IPS-15b (cell line): ENCODE measurements around the gene ATP8B3.

ENCODE experiments used
- H3K27me3 ChIP-seq: one replicate; pipeline ENCODE4 v1.6.1; 2013; ENCODE audit warnings: low read length; ENCODE audit not compliant: control insufficient read depth, insufficient read depth
- H3K36me3 ChIP-seq: one replicate; pipeline ENCODE4 v1.6.1; 2013; ENCODE audit warnings: low read length; ENCODE audit not compliant: control insufficient read depth, insufficient read depth
- H3K4me1 ChIP-seq: one replicate; pipeline ENCODE4 v1.6.1; 2013; ENCODE audit warnings: mild to moderate bottlenecking, low read length; ENCODE audit not compliant: control insufficient read depth, insufficient read depth
- H3K4me3 ChIP-seq: one replicate; pipeline ENCODE4 v1.5.1; 2013; ENCODE audit warnings: low read depth, low read length
- H3K9ac ChIP-seq: one replicate; pipeline ENCODE4 v1.6.1; 2013; ENCODE audit warnings: low read depth, mild to moderate bottlenecking, low read length
- H3K9me3 ChIP-seq: one replicate; pipeline ENCODE4 v1.6.1; 2013; ENCODE audit warnings: mild to moderate bottlenecking, low read length; ENCODE audit not compliant: control insufficient read depth, insufficient read depth

The ATP8B3 gene

DNA sequence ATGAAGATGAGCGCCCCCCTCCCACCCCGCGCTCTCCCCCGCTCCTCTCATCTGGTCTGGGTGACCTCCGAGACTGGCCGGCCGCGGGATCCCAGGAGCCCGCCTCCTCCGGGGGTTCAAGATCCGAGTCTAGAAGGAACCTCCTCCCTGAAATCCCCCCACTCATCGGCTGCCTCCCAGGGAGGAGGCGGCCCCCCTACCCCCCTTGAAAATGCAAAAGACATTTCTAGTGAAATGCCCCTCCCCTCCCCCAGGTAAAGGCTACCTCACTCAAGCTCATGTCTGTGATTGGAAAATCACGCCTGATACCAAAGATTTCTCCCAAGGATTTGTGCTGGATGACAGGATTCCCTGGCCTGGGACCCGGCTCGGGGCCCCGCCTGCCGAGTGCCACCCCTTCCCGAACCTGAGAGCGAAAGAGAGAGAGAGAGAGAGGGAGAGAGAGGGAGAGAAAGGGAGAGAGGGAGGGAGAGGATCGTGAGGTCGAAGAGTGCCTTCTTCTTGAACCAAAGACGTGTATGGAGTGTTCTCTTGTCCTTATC is 35.4 kb downstream of the ATP8B3 start:
- H3K9ac ChIP-seq, result no peak overlapping the region
- peaks cover 76% of the 10 kb centered on the region for H3K27me3 ChIP-seq
- peak overlapping the region; percentile 24 for H3K4me3 ChIP-seq
- H3K4me1 ChIP-seq, result no peaks in the 10 kb centered on the region
- no peaks in the 10 kb centered on the region for H3K9me3 ChIP-seq
- H3K36me3 ChIP-seq, result no peaks in the 10 kb centered on the region

DNA sequence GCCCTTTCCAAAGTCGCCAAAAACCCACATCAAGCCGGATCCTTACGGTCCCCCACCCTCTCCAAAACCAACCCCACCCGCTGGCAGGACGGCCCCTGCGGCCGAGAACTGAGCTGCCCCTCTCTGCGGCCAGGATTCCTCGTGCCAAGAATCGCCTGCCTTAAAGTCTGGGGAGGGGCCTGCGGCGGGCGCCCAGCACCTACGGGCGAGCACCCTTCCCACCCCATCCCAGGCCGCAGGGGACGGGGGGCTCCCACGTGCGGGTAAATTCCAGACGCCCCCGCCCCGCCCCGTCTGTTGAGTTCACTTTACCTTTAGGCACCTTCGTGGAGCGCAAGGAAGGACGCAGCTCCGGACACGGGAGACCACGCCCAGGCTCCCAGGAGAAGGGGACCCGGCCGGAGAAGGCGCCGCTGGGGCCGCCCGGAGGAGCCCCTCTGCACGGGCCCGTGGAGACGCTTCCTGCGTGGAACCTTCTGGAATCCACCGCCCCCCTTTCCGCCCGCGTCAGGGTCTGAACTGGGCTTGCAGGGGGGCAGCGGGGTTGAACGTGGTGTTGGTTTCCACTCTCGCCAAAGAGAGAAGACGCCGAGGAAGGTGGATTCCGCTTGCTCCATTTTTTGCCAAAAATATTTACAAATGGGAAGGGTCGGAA is 36.0 kb downstream of the ATP8B3 start:
- peaks cover 81% of the 10 kb centered on the region for H3K27me3 ChIP-seq
- no peaks in the 10 kb centered on the region for H3K4me1 ChIP-seq
- no peak overlapping the region for H3K9ac ChIP-seq
- H3K4me3 ChIP-seq, result peak overlapping the region; percentile 32
- H3K36me3 ChIP-seq, result no peaks in the 10 kb centered on the region
- H3K9me3 ChIP-seq, result no peaks in the 10 kb centered on the region

DNA sequence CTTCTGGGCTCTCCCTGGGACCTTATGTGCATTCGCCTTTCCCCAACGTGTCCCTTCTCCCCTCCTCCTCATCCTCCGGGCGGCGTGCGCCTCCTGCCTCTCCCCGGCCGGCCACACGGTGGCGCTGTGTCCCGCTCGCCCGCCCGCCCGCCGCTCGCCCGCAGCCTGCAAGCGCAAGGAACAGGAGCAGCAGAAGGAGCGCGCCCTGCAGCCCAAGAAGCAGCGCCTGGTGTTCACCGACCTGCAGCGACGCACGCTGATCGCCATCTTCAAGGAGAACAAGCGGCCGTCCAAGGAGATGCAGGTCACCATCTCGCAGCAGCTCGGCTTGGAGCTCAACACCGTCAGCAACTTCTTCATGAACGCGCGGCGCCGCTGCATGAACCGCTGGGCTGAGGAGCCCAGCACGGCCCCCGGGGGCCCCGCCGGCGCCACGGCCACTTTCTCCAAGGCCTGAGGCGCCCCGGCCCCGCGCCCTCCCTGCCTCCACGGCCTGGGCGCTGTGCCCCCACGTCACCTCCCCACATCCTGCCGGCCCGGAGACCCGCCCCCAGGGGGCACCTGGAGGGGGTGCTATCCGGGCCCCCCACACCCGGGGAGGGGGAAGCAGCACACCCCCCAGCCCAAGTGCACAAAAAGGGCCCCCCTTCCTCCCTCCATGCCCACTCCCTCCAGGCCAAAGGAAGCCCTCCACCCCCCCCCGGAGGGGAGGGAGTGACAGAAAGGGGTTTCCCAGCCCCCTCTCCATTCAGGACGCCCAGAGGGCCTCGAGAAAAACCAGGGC is 36.9 kb downstream of the ATP8B3 start:
- H3K4me3 ChIP-seq, result peak overlapping the region; percentile 53
- no peaks in the 10 kb centered on the region for H3K9me3 ChIP-seq
- H3K36me3 ChIP-seq, result no peaks in the 10 kb centered on the region
- H3K27me3 ChIP-seq, result peaks cover 75% of the 10 kb centered on the region
- no peak overlapping the region for H3K9ac ChIP-seq
- H3K4me1 ChIP-seq, result no peaks in the 10 kb centered on the region

DNA sequence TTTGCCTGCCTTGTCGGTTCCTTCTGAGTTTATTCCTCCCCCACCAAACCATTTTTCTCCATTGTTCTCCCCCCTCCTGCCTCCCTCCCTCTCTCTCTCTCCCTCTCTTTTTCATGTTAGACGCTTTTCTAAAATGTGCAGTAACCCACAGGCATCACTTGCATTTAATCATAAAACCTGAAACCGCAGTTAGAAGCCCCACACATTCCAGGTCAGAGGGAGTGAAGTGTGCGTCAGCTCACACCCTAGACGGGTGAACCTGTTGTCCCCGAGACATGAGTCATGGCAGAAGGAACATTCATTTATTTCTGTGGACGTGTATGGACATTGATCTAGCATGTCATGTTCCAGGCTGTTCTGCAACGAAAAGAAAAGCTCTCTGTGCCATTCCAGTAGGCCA is 38.9 kb downstream of the ATP8B3 start:
- Histone ChIP-seq H3K4me3 (no peak overlapping the region), H3K27me3 (peaks cover 71% of the 10 kb centered on the region), H3K4me1 (no peaks in the 10 kb centered on the region)

DNA sequence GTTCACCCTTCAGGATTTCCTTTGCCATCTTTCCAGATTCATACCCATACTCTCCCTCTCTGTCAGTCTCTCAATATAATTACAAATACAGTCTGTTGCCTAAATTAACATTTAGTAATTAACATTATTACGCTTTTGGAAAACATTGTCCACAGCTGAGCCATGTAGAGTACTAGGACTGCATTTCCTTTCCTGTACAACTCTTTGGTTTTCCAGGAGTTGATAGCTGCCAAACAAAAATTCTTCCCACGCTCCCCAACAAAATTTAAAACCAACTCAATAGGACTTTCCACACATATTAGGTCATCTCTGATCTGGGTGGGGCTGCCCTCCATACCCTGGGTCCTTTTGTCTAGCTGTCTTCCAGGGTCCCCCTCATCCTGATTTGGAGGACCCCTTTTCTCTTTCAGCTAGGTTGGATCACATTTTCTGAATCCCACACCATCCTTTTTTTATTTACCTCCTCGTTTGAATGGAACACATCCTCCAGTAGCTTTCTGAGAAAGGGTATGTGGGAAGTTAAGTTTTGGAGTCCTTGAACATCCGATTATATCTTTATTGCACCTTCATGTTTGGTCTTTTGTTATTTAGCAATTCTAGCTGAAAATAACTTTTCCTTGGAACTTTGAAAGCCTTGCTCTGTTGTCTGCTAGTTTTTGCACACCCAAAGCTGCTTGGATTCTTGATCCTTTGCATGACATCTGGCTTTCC is 41.1 kb downstream of the ATP8B3 start:
- H3K4me3 ChIP-seq, result no peak overlapping the region
- peaks cover 71% of the 10 kb centered on the region for H3K27me3 ChIP-seq
- peaks cover 2% of the 10 kb centered on the region for H3K4me1 ChIP-seq
- H3K9me3 ChIP-seq, result no peaks in the 10 kb centered on the region
- H3K9ac ChIP-seq, result no peak overlapping the region
- H3K36me3 ChIP-seq, result no peaks in the 10 kb centered on the region

More for the DNA sequence above, 38.9 kb downstream of the ATP8B3 start:
- Histone ChIP-seq H3K9ac (no peak overlapping the region), H3K36me3 (no peaks in the 10 kb centered on the region), H3K9me3 (no peaks in the 10 kb centered on the region)

DNA sequence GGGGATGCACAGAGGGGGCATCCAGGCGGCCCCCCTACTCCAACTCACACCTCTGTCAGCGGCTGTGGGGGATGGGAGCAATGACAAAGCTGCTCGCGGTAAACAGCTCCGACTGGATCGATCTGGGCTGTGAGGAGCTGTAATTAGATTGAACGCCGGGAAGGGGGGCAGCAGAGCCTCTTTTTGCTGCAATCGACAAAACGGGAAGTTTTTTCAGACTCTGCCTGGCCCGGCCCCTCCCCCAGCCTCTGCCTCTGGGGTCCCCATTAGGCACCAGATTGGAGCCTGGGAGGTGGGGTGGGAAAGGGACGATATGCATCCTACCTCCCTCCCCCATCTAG is 42.5 kb downstream of the ATP8B3 start:
- H3K36me3 ChIP-seq, result no peaks in the 10 kb centered on the region
- H3K9me3 ChIP-seq, result no peaks in the 10 kb centered on the region
- no peak overlapping the region for H3K4me3 ChIP-seq
- H3K4me1 ChIP-seq, result peaks cover 2% of the 10 kb centered on the region
- H3K27me3 ChIP-seq, result peaks cover 77% of the 10 kb centered on the region
- H3K9ac ChIP-seq, result no peak overlapping the region

DNA sequence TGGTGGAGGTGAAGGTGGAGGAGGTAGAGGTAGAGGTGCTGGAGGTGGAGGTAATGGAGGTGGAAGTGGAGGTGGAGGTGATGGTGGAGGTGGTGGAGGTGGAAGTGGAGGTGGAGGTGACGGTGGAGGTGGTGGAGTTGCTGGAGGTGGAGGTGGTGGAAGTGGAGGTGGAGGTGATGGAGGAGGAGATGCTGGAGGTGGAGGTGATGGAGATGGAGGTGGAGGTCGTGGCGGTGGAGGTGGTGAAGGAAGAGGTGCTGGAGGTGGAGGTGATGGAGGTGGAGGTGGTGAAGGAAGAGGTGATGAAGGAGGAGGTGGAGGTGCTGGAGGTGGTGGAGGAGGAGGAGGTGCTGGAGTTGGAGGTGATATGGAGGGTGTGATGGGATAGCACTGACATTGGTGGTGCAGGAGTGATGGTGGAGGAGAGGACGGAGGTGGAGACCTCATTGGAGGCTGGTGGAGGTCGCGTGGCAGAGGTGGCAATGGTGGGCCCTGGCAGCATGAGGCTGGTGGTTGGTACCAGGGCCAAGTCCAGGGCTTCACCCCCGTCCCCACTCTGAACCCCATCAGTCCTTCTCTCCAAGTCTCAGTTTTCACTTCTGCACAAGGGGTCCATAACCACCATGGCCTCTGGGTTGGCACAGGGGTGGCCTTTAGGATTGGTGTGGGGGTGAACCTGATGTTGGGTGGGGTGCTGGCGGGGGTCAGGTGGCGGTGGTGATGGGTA is 43.0 kb downstream of the ATP8B3 start:
- Histone ChIP-seq H3K9me3 (no peaks in the 10 kb centered on the region), H3K4me3 (no peak overlapping the region), H3K27me3 (peaks cover 77% of the 10 kb centered on the region), H3K9ac (no peak overlapping the region), H3K36me3 (no peaks in the 10 kb centered on the region), H3K4me1 (peaks cover 2% of the 10 kb centered on the region)

DNA sequence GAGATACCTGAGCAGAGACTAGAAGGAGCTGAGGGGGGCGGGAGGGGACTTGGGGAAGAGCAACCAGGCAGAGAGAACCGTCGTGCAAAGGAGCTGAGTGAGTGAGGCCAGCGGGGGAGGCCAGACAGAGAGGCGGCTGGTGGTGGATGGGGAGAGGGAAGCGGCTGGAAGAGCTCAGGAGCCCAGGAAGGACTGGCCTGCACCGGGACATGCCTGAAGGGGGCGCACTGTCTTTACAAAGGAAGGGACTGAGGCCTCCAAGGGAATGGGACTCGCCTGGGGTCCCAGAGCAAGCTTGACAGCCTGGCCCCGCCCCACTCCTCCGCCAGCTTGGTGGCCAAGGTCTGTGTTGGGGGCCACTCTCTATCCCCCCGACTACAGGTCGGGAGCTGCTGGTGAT is 43.8 kb downstream of the ATP8B3 start:
- peaks cover 77% of the 10 kb centered on the region for H3K27me3 ChIP-seq

DNA sequence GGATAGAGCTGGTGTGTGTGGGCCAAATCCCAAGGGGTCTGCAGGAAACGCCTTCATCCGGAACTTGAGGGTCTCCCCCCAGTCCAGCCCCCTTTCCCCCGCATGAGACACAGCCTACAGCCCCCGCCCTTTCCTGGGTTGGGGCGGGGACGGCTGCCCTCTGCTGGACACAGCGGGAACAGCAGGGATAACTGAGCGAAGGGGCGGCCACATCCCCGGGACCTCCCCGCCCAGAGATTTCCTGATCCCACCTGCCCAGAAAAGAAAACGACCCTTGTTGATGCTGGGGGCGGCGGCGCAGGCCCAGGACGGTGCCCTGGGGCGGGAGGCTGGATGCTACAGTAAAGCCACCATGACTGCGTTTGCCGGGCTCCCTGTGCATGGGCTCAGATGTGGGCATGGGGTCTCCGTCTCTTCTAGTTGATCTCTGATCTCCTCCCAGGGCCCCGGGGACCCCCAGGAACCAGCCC is 44.6 kb downstream of the ATP8B3 start:
- no peak overlapping the region for H3K9ac ChIP-seq
- H3K4me3 ChIP-seq, result no peak overlapping the region
- no peaks in the 10 kb centered on the region for H3K36me3 ChIP-seq
- no peaks in the 10 kb centered on the region for H3K9me3 ChIP-seq
- H3K27me3 ChIP-seq, result peaks cover 81% of the 10 kb centered on the region
- peaks cover 2% of the 10 kb centered on the region for H3K4me1 ChIP-seq

More for the DNA sequence above, 43.8 kb downstream of the ATP8B3 start:
- Histone ChIP-seq H3K9ac (no peak overlapping the region), H3K4me1 (peaks cover 2% of the 10 kb centered on the region), H3K4me3 (no peak overlapping the region), H3K36me3 (no peaks in the 10 kb centered on the region), H3K9me3 (no peaks in the 10 kb centered on the region)

DNA sequence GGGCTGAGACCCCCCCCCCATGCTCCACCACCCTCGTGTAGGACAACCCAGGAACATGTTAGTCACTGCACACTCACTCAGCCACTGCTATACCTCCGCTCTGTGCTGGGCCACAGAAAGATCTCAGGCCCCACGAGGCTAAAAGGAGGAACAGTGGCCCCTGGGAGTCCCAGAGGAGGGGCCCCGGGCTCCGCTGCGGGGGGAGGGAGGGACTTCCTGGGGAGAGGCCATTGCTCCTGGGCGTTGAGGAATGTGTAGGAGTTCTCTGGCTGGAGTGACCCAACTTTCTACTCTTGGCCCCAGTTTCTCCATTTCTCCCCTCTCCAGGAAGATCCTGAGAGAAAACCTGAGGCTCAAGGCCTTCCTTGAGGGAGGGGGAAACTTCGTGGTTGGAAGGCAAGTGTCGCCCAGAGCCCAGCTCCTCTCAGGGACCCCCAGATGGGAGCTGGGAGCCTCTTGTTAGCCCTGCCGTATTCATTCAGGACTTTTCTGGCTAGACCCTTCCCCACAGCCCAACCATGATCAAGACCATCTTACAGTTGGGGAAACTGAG is 45.2 kb downstream of the ATP8B3 start:
- Histone ChIP-seq H3K36me3 (no peaks in the 10 kb centered on the region), H3K4me1 (peaks cover 2% of the 10 kb centered on the region), H3K9ac (no peak overlapping the region), H3K4me3 (no peak overlapping the region), H3K27me3 (peaks cover 87% of the 10 kb centered on the region), H3K9me3 (no peaks in the 10 kb centered on the region)
